GM12892 (cell line): ENCODE measurements around the gene IVNS1ABP.

Experiments
- POLR2A ChIP-seq: IDR thresholded peaks from 2 replicates; pipeline ENCODE4 v1.6.1; 2011; ENCODE audit warnings: low read depth, low read length, control low read depth
- TAF1 ChIP-seq: IDR thresholded peaks from 2 replicates; pipeline ENCODE4 v1.6.1; 2011; ENCODE audit warnings: low read depth, mild to moderate bottlenecking, control low read depth, low read length, borderline replicate concordance

DNA sequence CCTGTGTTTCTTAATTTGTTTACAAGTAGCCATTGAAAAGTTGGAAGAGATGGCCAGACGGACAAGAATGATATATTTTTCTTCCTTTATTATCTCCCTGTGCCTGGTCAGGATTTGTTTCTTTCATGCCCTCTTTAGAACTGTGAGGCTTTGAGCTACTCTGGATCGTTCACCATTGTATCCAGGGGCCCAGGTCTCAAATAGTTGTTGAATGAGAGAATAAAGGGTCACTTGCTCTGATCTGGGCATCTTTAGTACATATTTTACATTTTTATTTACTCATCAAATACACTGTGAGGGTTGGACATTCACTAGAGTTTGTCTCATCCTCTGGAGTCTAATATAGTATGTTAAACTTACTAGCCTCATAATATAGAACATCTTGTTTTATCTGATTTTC is 48.7 kb downstream of the IVNS1ABP start:
- TF ChIP-seq POLR2A, result no peak
- TF ChIP-seq TAF1, result no peak
